B cell (primary cell): ENCODE data around the gene NUDCD3.

Experiments used
- EZH2 ChIP-seq: IDR thresholded peaks from 2 replicates; pipeline ENCODE4 v1.6.1; 2012; ENCODE audit warnings: borderline replicate concordance, low read depth, mild to moderate bottlenecking, moderate library complexity, low read length; ENCODE audit not compliant: insufficient read depth, poor library complexity, severe bottlenecking
- TF ChIP-seq, protein P1 (sequence below): fragments of 200-600 bp; IDR thresholded peaks from one replicate; pipeline ENCODE4 v1.8.0; 2022; ENCODE audit warnings: antibody characterized with exemption, mild to moderate bottlenecking

GRCh38 chr7:44373418-44373740 lies 117.1 kb downstream of the NUDCD3 start:
- no peak for TF ChIP-seq EZH2
- TF ChIP-seq, protein P1, sequence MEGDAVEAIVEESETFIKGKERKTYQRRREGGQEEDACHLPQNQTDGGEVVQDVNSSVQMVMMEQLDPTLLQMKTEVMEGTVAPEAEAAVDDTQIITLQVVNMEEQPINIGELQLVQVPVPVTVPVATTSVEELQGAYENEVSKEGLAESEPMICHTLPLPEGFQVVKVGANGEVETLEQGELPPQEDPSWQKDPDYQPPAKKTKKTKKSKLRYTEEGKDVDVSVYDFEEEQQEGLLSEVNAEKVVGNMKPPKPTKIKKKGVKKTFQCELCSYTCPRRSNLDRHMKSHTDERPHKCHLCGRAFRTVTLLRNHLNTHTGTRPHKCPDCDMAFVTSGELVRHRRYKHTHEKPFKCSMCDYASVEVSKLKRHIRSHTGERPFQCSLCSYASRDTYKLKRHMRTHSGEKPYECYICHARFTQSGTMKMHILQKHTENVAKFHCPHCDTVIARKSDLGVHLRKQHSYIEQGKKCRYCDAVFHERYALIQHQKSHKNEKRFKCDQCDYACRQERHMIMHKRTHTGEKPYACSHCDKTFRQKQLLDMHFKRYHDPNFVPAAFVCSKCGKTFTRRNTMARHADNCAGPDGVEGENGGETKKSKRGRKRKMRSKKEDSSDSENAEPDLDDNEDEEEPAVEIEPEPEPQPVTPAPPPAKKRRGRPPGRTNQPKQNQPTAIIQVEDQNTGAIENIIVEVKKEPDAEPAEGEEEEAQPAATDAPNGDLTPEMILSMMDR = no peak
